ENCODE measurements around the gene ARHGAP27. TPM values are rescaled to one million over a fixed set of nuclear protein-coding genes. Genes with fewer than 3 reads are reported as not detected.

Gene ARHGAP27
- total RNA-seq, 1 donor from 2014 or later, result 73.8 TPM

DNA sequence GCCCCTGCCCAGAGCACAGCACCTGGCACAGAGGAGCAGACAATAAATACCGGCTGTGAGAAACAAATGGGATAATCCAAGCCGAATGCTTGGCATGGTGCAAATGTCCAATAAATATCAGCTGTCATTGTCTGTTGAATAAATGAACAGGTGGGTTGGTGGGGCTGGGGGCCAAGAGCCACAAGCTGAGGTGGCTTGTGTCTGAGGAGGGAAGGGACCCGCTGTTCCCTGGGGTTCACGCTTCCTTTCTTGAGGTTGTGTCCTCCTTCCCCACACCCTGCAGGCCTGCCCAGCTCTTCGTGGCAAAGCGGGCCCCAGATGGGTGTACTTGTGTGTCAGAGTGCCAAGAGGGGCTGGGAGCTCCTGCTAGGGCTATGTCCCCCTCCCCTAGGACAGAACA, 38.6 kb downstream of the ARHGAP27 start:
- no peak for DNase-seq
- Histone ChIP-seq H3K27ac (no peak overlapping the region), H3K4me1 (no peaks in the 10 kb centered on the region), H3K4me3 (no peak overlapping the region), H3K27me3 (no peaks in the 10 kb centered on the region), H3K36me3 (peaks cover 49% of the 10 kb centered on the region), H3K9me3 (no peaks in the 10 kb centered on the region)
- no peak for ATAC-seq
- TF ChIP-seq, protein P1, sequence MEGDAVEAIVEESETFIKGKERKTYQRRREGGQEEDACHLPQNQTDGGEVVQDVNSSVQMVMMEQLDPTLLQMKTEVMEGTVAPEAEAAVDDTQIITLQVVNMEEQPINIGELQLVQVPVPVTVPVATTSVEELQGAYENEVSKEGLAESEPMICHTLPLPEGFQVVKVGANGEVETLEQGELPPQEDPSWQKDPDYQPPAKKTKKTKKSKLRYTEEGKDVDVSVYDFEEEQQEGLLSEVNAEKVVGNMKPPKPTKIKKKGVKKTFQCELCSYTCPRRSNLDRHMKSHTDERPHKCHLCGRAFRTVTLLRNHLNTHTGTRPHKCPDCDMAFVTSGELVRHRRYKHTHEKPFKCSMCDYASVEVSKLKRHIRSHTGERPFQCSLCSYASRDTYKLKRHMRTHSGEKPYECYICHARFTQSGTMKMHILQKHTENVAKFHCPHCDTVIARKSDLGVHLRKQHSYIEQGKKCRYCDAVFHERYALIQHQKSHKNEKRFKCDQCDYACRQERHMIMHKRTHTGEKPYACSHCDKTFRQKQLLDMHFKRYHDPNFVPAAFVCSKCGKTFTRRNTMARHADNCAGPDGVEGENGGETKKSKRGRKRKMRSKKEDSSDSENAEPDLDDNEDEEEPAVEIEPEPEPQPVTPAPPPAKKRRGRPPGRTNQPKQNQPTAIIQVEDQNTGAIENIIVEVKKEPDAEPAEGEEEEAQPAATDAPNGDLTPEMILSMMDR (IDR thresholded peaks at IDR 0.05), result no peak
- intact Hi-C loops (cut with DNase I), result no loop called here

GRCh38 chr17:45393411-45393810, 39.3 kb downstream of the ARHGAP27 start:
- DNase-seq (no peak), ATAC-seq (no peak)
- Histone ChIP-seq H3K9me3 (no peaks in the 10 kb centered on the region), H3K4me1 (no peaks in the 10 kb centered on the region), H3K36me3 (peaks cover 42% of the 10 kb centered on the region), H3K27ac (no peak overlapping the region), H3K4me3 (no peak overlapping the region), H3K27me3 (no peaks in the 10 kb centered on the region)
- intact Hi-C loops (cut with DNase I), result no loop called here
- TF ChIP-seq, protein P1 (IDR thresholded peaks at IDR 0.05), result no peak

- H3K9me3 ChIP-seq, result no peaks in the 10 kb centered on the region
- no peak for DNase-seq
- no peak overlapping the region for H3K4me3 ChIP-seq
- H3K27ac ChIP-seq, result no peak overlapping the region
- no peak for ATAC-seq
- no peaks in the 10 kb centered on the region for H3K27me3 ChIP-seq
- H3K4me1 ChIP-seq, result no peaks in the 10 kb centered on the region
- H3K36me3 ChIP-seq, result peaks cover 31% of the 10 kb centered on the region
- TF ChIP-seq, protein P1 (IDR thresholded peaks at IDR 0.05), result no peak
- intact Hi-C loops (cut with DNase I), result no loop called here
These were observed 40.8 kb downstream of the ARHGAP27 start for GRCh38 chr17:45391918-45392317.

GRCh38 chr17:45391291-45391690, 41.4 kb downstream of the ARHGAP27 start:
- no peak overlapping the region for H3K4me3 ChIP-seq
- TF ChIP-seq, protein P1 (IDR thresholded peaks at IDR 0.05), result no peak
- no peaks in the 10 kb centered on the region for H3K9me3 ChIP-seq
- no peak overlapping the region for H3K27ac ChIP-seq
- DNase-seq (no peak), ATAC-seq (no peak)
- peaks cover 25% of the 10 kb centered on the region for H3K36me3 ChIP-seq
- H3K4me1 ChIP-seq, result no peaks in the 10 kb centered on the region
- intact Hi-C loops (cut with DNase I), result no loop called here
- H3K27me3 ChIP-seq, result no peaks in the 10 kb centered on the region

DNA sequence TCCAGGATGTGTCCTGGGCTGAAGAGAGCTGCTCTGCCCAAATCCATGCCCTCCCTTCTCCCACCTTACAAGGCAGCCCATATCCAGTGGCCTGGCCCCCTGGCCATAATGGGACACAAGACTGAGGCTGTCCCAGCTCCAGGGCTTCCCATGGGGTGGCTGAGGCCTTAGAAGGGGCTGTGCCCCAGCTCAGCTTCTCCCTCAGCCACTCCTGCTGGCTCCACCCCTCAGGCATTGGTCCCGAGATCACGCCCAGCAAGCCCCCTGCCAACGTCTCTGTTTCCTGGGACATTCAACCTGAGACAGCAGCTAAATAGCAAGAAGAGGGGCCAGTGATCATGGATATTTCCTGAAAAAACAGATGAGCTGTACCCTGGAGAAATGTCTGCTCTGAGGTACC, 43.3 kb downstream of the ARHGAP27 start:
- Histone ChIP-seq H3K27me3 (no peaks in the 10 kb centered on the region), H3K4me1 (peaks cover 5% of the 10 kb centered on the region), H3K27ac (no peak overlapping the region), H3K4me3 (no peak overlapping the region), H3K9me3 (no peaks in the 10 kb centered on the region), H3K36me3 (peaks cover 7% of the 10 kb centered on the region)
- ATAC-seq, result no peak
- no peak for DNase-seq
- TF ChIP-seq, protein P1 (IDR thresholded peaks at IDR 0.05), result no peak
- intact Hi-C loops (cut with DNase I), result loop anchor here (5.0 kb wide), 2 partner anchors 117 to 167 kb away; partner anchors contain the start of gene FMNL1
